GM12878 (cell line): ENCODE results near the gene STAB2. TPM values are rescaled to one million over a fixed set of nuclear protein-coding genes. Genes with fewer than 3 reads are reported as not detected.

Source experiments
- ATAC-seq: fragments of 200-7000 bp; cut with Tn5 transposase; 3 replicates; pipeline ENCODE4 v1.9.1; 2020; ENCODE audit warnings: mild to moderate bottlenecking, moderate library complexity
- BruUV-seq: library from RNA; stranded (reverse); fragments of 400-500 nt; replicated peaks from 2 replicates; lab custom pipeline; 2021; lab: Mats Ljungman, UMichigan
- CTCF ChIA-PET: fragments of 300-600 bp; sonication (Branson Sonifier 250); formaldehyde crosslinking; extraction: SDS; loops from one replicate; lab custom pipeline; 2021; ENCODE audit warnings: inconsistent platforms; lab: Yijun Ruan, JAX
- POLR2A ChIA-PET: fragments of 350-600 bp; formaldehyde crosslinking; extraction: SDS; loops from one replicate; lab custom pipeline; 2021; ENCODE audit warnings: inconsistent platforms; lab: Charles Lee
- RAD21 ChIA-PET: fragments of 300-600 bp; sonication (Branson Sonifier 250); formaldehyde crosslinking; loops from one replicate; lab custom pipeline; 2023; ENCODE audit warnings: antibody characterized with exemption; ENCODE audit not compliant: unreplicated experiment; lab: Charles Lee
- SMC1A ChIA-PET: fragments of 300-600 bp; sonication (Branson Sonifier 250); formaldehyde crosslinking; loops from one replicate; lab custom pipeline; 2023; ENCODE audit not compliant: unreplicated experiment, uncharacterized antibody; lab: Charles Lee
- DNase-seq: peaks from one replicate; pipeline ENCODE4 v3.0.0-alpha.2; 2011; ENCODE audit warnings: low read depth, low spot score
- FAIRE-seq: peaks from 3 replicates; lab custom pipeline; 2011; peaks lifted over from hg19 to GRCh38; lab: Jason Lieb, UNC
- H2AFZ ChIP-seq: 2 replicates; pipeline ENCODE4 v1.6.0; 2011; ENCODE audit warnings: low read depth, low read length, control low read depth; ENCODE audit not compliant: control insufficient read depth
- H3K27ac ChIP-seq: 2 replicates; pipeline ENCODE4 v1.5.1; 2011; ENCODE audit warnings: control low read depth; ENCODE audit not compliant: control insufficient read depth, insufficient read depth
- H3K27me3 ChIP-seq, 2 experiments: replicated peaks in 1 of 2; 2 replicates each; pipeline versions ENCODE4 v1.6.0 to v1.6.1; 2011; ENCODE audit warnings: low read length in 1 of 2; ENCODE audit not compliant: control insufficient read depth in 2 of 2, insufficient read depth in 2 of 2
- H3K36me3 ChIP-seq, 2 experiments: 2 replicates each; pipeline ENCODE4 v1.5.1; 2011; ENCODE audit warnings: low read length in 1 of 2; ENCODE audit not compliant: control insufficient read depth in 2 of 2, insufficient read depth in 2 of 2
- H3K4me1 ChIP-seq: 2 replicates; pipeline ENCODE4 v1.6.1; 2011; ENCODE audit warnings: mild to moderate bottlenecking, low read length, moderate library complexity, mixed read lengths; ENCODE audit not compliant: control insufficient read depth, insufficient read depth
- H3K4me2 ChIP-seq: 2 replicates; pipeline ENCODE4 v1.6.0; 2011; ENCODE audit warnings: control low read depth; ENCODE audit not compliant: control insufficient read depth, insufficient read depth
- H3K4me3 ChIP-seq: fragments of 200-600 bp; sonication (generic); 2 replicates; pipeline ENCODE4 v1.5.1; 2016
- H3K79me2 ChIP-seq: 2 replicates; pipeline ENCODE4 v1.6.0; 2011; ENCODE audit warnings: low read length; ENCODE audit not compliant: control insufficient read depth, insufficient read depth
- H3K9ac ChIP-seq: 2 replicates; pipeline ENCODE4 v1.8.0; 2011; ENCODE audit warnings: low read length, control low read depth, mixed read lengths; ENCODE audit not compliant: control insufficient read depth, insufficient read depth
- H3K9me3 ChIP-seq: replicated peaks from 3 replicates; pipeline ENCODE4 v1.5.1; 2011; ENCODE audit warnings: mild to moderate bottlenecking, low read length; ENCODE audit not compliant: control insufficient read depth, insufficient read depth
- H4K20me1 ChIP-seq: 2 replicates; pipeline ENCODE4 v1.6.0; 2011; ENCODE audit not compliant: control insufficient read depth, insufficient read depth
- CTCF ChIP-seq, 3 experiments: IDR thresholded peaks in 2 of 3; conservative IDR thresholded peaks in 1 of 3; 2 replicates each; pipeline ENCODE4 v1.5.1; 2011; ENCODE audit warnings: low read depth in 3 of 3, low read length in 3 of 3, mild to moderate bottlenecking in 3 of 3, control low read depth in 2 of 3, moderate library complexity in 2 of 3, inconsistent platforms in 1 of 3, mixed read lengths in 1 of 3; ENCODE audit not compliant: control insufficient read depth in 2 of 3, insufficient read depth in 1 of 3; ENCODE audit errors: extremely low read depth in 1 of 3
- CUX1 ChIP-seq: IDR thresholded peaks from 2 replicates; pipeline ENCODE4 v1.6.1; 2012; ENCODE audit warnings: improper control_type of control experiment, low read depth, low read length; ENCODE audit not compliant: insufficient replicate concordance
- EP300 ChIP-seq, 2 experiments: fragments of 150-350 bp in 1 of 2; IDR thresholded peaks; 2 replicates each; pipeline ENCODE4 v1.6.1; 2011 to 2012; ENCODE audit warnings: low read depth in 2 of 2, low read length in 2 of 2, borderline replicate concordance in 1 of 2, improper control_type of control experiment in 1 of 2, inconsistent platforms in 1 of 2; ENCODE audit not compliant: control insufficient read depth in 1 of 2
- MEF2B ChIP-seq: fragments of 450-650 bp; IDR thresholded peaks from 2 replicates; pipeline ENCODE4 v1.6.1; 2018; ENCODE audit warnings: mild to moderate bottlenecking, moderate library complexity; ENCODE audit not compliant: partially characterized antibody, poor library complexity, severe bottlenecking
- NFXL1 ChIP-seq: fragments of 450-650 bp; IDR thresholded peaks from 2 replicates; pipeline ENCODE4 v1.6.1; 2017; ENCODE audit warnings: antibody characterized with exemption, mild to moderate bottlenecking, borderline replicate concordance
- NR2C1 ChIP-seq: fragments of 450-650 bp; IDR thresholded peaks from 2 replicates; pipeline ENCODE4 v1.6.1; 2017; ENCODE audit warnings: antibody characterized with exemption, mild to moderate bottlenecking, moderate library complexity
- PKNOX1 ChIP-seq: fragments of 450-650 bp; IDR thresholded peaks from 2 replicates; pipeline ENCODE4 v1.6.1; 2016; ENCODE audit warnings: mild to moderate bottlenecking
- PML ChIP-seq: IDR thresholded peaks from 2 replicates; pipeline ENCODE4 v1.6.1; 2012; ENCODE audit warnings: low read length, inconsistent platforms
- POLR2A ChIP-seq: IDR thresholded peaks from 2 replicates; pipeline ENCODE4 v1.6.1; 2011; ENCODE audit warnings: low read depth, mild to moderate bottlenecking, low read length
- RAD21 ChIP-seq: IDR thresholded peaks from 2 replicates; pipeline ENCODE4 v1.6.1; 2011; ENCODE audit warnings: mild to moderate bottlenecking, low read depth, low read length, moderate library complexity; ENCODE audit not compliant: insufficient read depth
- RB1 ChIP-seq: fragments of 450-650 bp; formaldehyde crosslinking; IDR thresholded peaks from 2 replicates; pipeline ENCODE4 v1.6.1; 2017; ENCODE audit warnings: mild to moderate bottlenecking, borderline replicate concordance
- SKIL ChIP-seq: fragments of 450-650 bp; IDR thresholded peaks from 2 replicates; pipeline ENCODE4 v1.6.1; 2017; ENCODE audit warnings: mild to moderate bottlenecking, low read depth, inconsistent platforms; ENCODE audit not compliant: poor library complexity, severe bottlenecking
- SP1 ChIP-seq: IDR thresholded peaks from one replicate; pipeline ENCODE4 v1.6.1; 2011; ENCODE audit warnings: low read depth, low read length
- SREBF2 ChIP-seq: IDR thresholded peaks from 2 replicates; pipeline ENCODE4 v1.6.1; 2012; ENCODE audit warnings: mild to moderate bottlenecking, low read length
- WGBS: methylation state at CpG from one replicate; pipeline ENCODE4 v1.1.6; 2016; ENCODE audit warnings: low lambda C conversion rate; ENCODE audit not compliant: insufficient replicate concordance, insufficient coverage; ENCODE audit errors: missing lambda C conversion rate; 5-methylcytosine and 5-hydroxymethylcytosine counted together
- in situ Hi-C: fragments of 300-500 bp; cut with MboI; formaldehyde crosslinking; loops from 9 replicates; pipeline ENCODE4 v1.14.3; 2018; ENCODE audit warnings: mixed read lengths
- intact Hi-C: fragments of 100-400 bp; cut with micrococcal nuclease; formaldehyde crosslinking; loops from one replicate; pipeline ENCODE4 v1.14.2; 2022; ENCODE audit not compliant: unreplicated experiment
- polyA plus RNA-seq, 11 experiments: library from polyadenylated mRNA; depleted of rRNA in 4 of 11; unstranded in 6 of 11; stranded (reverse) in 5 of 11; fragments of >200 nt; fragmentation: Nextera tagmentation in 4 of 11; fragmentation: Illumina TruSeq in 1 of 11; extraction: Ambion mirVana in 4 of 11; extraction: Trizol in 1 of 11; gene quantifications; 1 replicate in 1 of 11; 2 replicates in 10 of 11; pipeline versions ENCODE4 v1.2.1 to v1.2.3, GENCODE V29; 2011 to 2016; ENCODE audit warnings: inconsistent platforms in 2 of 11, missing spikeins in 2 of 11, low read depth in 1 of 11
- total RNA-seq, 4 experiments: library from RNA; depleted of rRNA in 3 of 4; stranded (reverse); fragments of >200 nt in 3 of 4; fragmentation: Illumina TruSeq in 1 of 4; extraction: Trizol in 1 of 4; gene quantifications; 2 replicates each; pipeline versions ENCODE4 v1.2.1 to v1.2.3, GENCODE V29; 2013 to 2021

The STAB2 gene
- total and polyA plus RNA-seq, 10 of the 15 experiments (the other 5 are each of a cell fraction or from before 2014, with no cell fraction given): 0.37 TPM; not detected in 9

GRCh38 chr12:103690426-103690825 lies 103.4 kb downstream of the STAB2 start:
- H3K9ac ChIP-seq: no peak overlapping the region
- no peaks in the 10 kb centered on the region for H3K4me1 ChIP-seq
- no peak overlapping the region for H3K4me3 ChIP-seq
- ChIA-PET CTCF (interaction anchor here (1.0 kb wide), 1 partner anchor 11 kb away, joined by 3 read pairs; no protein-coding TSS in a partner anchor), POLR2A (no interaction called here), SMC1A (no interaction called here), RAD21 (no interaction called here)
- H3K36me3 ChIP-seq: no peaks in the 10 kb centered on the region
- no peak overlapping the region for H3K4me2 ChIP-seq
- H3K27ac ChIP-seq: no peak overlapping the region
- no peaks in the 10 kb centered on the region for H3K27me3 ChIP-seq
- intact Hi-C loops: no loop called here
- ATAC-seq (no peak), DNase-seq (no peak), FAIRE-seq (no peak)
- H3K9me3 ChIP-seq: no peaks in the 10 kb centered on the region
- H3K79me2 ChIP-seq: no peaks in the 10 kb centered on the region
- H2AFZ ChIP-seq: no peak overlapping the region
- no peaks in the 10 kb centered on the region for H4K20me1 ChIP-seq
- no TSS peak for BruUV-seq
- in situ Hi-C loops: no loop called here
- WGBS: 47% methylated on average over 2 of the region's 2 CpGs
- TF ChIP-seq POLR2A (no peak), NFXL1 (no peak), PML (no peak), CUX1 (no peak), SP1 (no peak), RB1 (no peak), MEF2B (no peak), SREBF2 (no peak), PKNOX1 (no peak), EP300 (IDR thresholded peaks at IDR 0.05; ENCODE audit: borderline replicate concordance in 1 of 2, control insufficient read depth in 1 of 2, low read depth in 2 of 2, low read length in 2 of 2) (no peak), RAD21 (no peak), CTCF (IDR thresholded peaks at IDR 0.05 in 2 of 3, conservative IDR thresholded peaks at IDR 0.05 in 1 of 3; ENCODE audit: control insufficient read depth in 2 of 3, extremely low read depth in 1 of 3, insufficient read depth in 1 of 3, low read depth in 3 of 3, low read length in 3 of 3) (no peak), SKIL (no peak), NR2C1 (no peak)
